Activated naive CD8-positive, alpha-beta T cell treated with anti-CD3 and anti-CD28 coated beads, Interleukin-2, amount 50 U/mL, for 24 hours (primary cell): ENCODE data around the gene POU3F3.

Experiments
- ATAC-seq: fragments of 150-1000 bp; cut with Tn5 transposase; one replicate; pipeline ENCODE4 v1.10.0; 2021
- DNase-seq: peaks from one replicate; pipeline ENCODE4 v3.0.0; 2021
- H3K27ac Mint-ChIP-seq: one replicate; pipeline ENCODE4 v1.8.0; 2021; ENCODE audit warnings: mild to moderate bottlenecking, mixed read lengths
- H3K27me3 Mint-ChIP-seq: one replicate; pipeline ENCODE4 v1.8.0; 2021; ENCODE audit warnings: mixed read lengths
- H3K36me3 Mint-ChIP-seq: one replicate; pipeline ENCODE4 v1.8.0; 2021; ENCODE audit warnings: low read depth, mixed read lengths
- H3K4me1 Mint-ChIP-seq: one replicate; pipeline ENCODE4 v1.8.0; 2021; ENCODE audit warnings: mixed read lengths
- H3K4me3 Mint-ChIP-seq: one replicate; pipeline ENCODE4 v1.8.0; 2021; ENCODE audit warnings: mild to moderate bottlenecking, moderate library complexity, mixed read lengths
- H3K9me3 Mint-ChIP-seq: one replicate; pipeline ENCODE4 v1.8.0; 2021; ENCODE audit warnings: mixed read lengths

POU3F3 gene

GRCh38 chr2:104853534-104854497 is at the start of gene POU3F3:
TSS of gene POU3F3 (plus strand) at chr2:104854115. CDS start at chr2:104855511, 1,396 bp downstream.
- peaks cover 73% of the 10 kb centered on the region for H3K27me3 Mint-ChIP-seq
- ATAC-seq (peak; percentile 81), DNase-seq (peak; percentile 61)
- peaks cover 6% of the 10 kb centered on the region for H3K9me3 Mint-ChIP-seq
- H3K27ac Mint-ChIP-seq: peak within 1 kb of the TSS; percentile 64
- H3K36me3 Mint-ChIP-seq: peaks cover 10% of the 10 kb centered on the region
- peak within 1 kb of the TSS; percentile 81 for H3K4me3 Mint-ChIP-seq
- H3K4me1 Mint-ChIP-seq: peaks cover 36% of the 10 kb centered on the region

GRCh38 chr2:104804148-104804890 is 49.6 kb upstream of the POU3F3 start:
- DNase-seq: no peak
- Mint-ChIP-seq H3K27me3 (no peaks in the 10 kb centered on the region), H3K27ac (no peak overlapping the region), H3K36me3 (no peaks in the 10 kb centered on the region), H3K4me1 (no peaks in the 10 kb centered on the region), H3K4me3 (no peak overlapping the region), H3K9me3 (peaks cover 13% of the 10 kb centered on the region)
- no peak for ATAC-seq

DNA sequence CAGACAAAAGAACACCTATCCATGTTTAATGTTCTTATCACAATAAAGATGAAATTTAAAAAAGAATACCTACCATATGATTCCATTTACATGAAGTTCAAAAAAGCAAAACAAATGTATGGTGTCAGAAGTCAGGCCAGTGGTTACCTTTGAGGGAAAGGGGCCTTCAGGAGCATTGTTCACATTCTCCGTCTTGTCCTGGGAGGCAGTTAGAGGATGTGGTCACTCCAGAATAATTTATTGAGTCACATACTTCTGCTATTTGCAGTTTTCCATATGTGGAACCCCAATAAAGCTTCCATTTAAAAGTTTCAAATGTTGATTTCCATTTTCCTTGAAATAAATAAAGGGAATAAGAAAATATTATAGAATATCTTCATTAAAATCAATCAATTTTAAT is 41.6 kb upstream of the POU3F3 start:
- H3K9me3 Mint-ChIP-seq: no peaks in the 10 kb centered on the region
- no peaks in the 10 kb centered on the region for H3K36me3 Mint-ChIP-seq
- H3K4me3 Mint-ChIP-seq: no peak overlapping the region
- no peak for DNase-seq
- H3K4me1 Mint-ChIP-seq: no peaks in the 10 kb centered on the region
- no peak overlapping the region for H3K27ac Mint-ChIP-seq
- no peak for ATAC-seq
- no peaks in the 10 kb centered on the region for H3K27me3 Mint-ChIP-seq

DNA sequence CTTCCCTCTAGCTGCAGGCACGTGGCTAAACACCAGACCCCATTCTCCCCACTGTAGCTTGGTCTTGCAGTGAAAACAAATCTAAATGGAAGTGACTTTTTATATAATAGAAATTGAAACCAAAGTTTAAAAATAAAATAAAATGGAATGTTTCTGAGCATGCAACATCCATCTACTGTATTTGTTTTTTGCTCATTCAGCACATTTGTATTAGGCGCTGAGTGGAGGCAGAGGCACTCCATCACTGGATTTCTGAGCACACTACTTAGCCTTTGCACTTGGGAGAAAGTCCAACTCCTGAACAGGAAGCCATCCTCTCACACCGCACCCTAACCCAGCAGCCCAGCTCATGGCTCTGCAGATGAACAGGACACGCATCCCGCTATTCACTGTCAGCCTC is 37.8 kb upstream of the POU3F3 start:
- Mint-ChIP-seq H3K27ac (no peak overlapping the region), H3K9me3 (no peaks in the 10 kb centered on the region), H3K4me1 (no peaks in the 10 kb centered on the region), H3K27me3 (peaks cover 8% of the 10 kb centered on the region), H3K4me3 (no peak overlapping the region), H3K36me3 (no peaks in the 10 kb centered on the region)
- DNase-seq (no peak), ATAC-seq (no peak)

DNA sequence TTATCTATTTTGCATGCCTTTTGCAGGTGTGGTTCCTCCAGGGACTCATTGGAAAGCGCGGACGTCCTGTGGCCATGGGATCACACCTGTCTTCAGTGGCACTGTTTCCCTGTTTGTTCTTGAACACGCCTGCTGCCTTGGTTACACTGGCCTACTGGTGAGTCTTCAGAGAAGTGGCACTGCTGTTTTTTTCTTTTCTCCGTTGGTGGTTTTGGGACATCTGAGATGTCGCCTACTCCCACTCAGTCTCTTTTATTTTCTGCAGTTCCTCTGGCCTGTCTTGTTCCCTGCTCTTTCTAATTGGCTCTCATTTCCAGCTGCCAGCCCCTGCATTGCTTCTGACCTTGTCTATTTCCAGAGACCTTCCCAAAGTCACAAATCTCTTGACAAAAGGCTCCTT is 35.7 kb upstream of the POU3F3 start:
- Mint-ChIP-seq H3K27me3 (peaks cover 8% of the 10 kb centered on the region), H3K27ac (no peak overlapping the region)

GRCh38 chr2:104820126-104820525 is 33.8 kb upstream of the POU3F3 start:
- ATAC-seq (no peak), DNase-seq (no peak)
- peaks cover 8% of the 10 kb centered on the region for H3K27me3 Mint-ChIP-seq
- peaks cover 1% of the 10 kb centered on the region for H3K36me3 Mint-ChIP-seq
- H3K9me3 Mint-ChIP-seq: peaks cover 8% of the 10 kb centered on the region
- H3K4me3 Mint-ChIP-seq: no peak overlapping the region
- no peak overlapping the region for H3K27ac Mint-ChIP-seq
- H3K4me1 Mint-ChIP-seq: no peaks in the 10 kb centered on the region

More for the DNA sequence above, 35.7 kb upstream of the POU3F3 start:
- Mint-ChIP-seq H3K4me1 (no peaks in the 10 kb centered on the region), H3K9me3 (no peaks in the 10 kb centered on the region), H3K4me3 (no peak overlapping the region), H3K36me3 (no peaks in the 10 kb centered on the region)
- ATAC-seq (no peak), DNase-seq (no peak)

DNA sequence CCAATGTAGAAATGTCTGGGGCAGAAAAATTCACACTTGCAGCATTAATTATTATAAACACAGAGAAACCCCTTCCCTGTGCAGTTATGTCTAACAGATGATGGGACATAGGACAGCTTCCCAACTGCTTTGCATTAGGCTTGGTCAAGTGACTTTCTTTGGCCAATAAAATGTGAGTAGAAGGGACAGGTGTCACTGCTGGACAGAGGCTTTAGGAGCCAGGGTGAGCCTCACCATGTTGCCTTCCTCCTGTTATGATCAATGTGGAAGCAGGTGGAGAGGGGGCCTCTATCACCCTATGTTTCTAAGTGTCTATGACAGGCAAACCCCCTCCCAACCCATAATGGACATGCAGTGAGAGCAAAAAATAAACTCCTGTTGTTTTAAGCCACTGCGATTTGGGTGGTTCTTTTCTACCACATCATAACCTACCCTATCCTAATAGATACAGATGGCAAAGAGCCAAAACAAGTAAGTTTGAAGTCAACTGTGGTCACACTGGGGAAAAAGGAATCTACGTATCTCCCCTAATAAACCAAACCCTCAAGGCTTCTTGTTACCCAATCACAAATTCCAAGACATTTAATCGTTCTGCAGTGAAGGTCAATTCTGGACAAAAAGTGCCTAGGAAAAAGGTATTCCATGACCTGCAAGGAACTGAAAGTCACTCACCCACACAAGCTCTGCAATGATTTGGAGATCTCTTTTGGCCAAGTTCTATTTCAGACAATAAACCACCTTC is 28.6 kb upstream of the POU3F3 start:
- Mint-ChIP-seq H3K27ac (no peak overlapping the region), H3K27me3 (peaks cover 22% of the 10 kb centered on the region), H3K4me3 (no peak overlapping the region), H3K36me3 (peaks cover 1% of the 10 kb centered on the region), H3K9me3 (peaks cover 8% of the 10 kb centered on the region), H3K4me1 (no peaks in the 10 kb centered on the region)
- ATAC-seq: no peak
- no peak for DNase-seq

DNA sequence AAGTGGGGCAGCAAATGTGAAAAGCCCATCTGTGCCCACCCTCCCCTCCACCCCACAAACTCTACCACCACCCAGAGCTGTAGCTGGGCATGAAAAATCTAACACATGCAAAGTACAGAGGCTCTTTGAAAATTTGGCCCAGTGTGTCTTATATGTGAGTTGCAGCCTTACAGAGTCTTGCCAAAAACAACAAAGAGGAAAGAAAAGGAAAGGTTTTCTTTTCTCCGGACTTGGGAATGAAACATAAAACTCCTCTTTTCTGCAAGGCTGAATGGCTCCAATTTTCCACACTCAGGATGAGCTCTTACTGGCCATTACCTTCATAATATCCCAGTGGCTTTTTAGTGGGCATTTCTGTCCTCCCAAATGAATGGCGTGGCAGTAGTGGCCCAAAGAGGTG is 27.9 kb upstream of the POU3F3 start:
- Mint-ChIP-seq H3K27ac (no peak overlapping the region), H3K4me1 (no peaks in the 10 kb centered on the region), H3K9me3 (peaks cover 8% of the 10 kb centered on the region), H3K27me3 (peaks cover 19% of the 10 kb centered on the region), H3K36me3 (peaks cover 1% of the 10 kb centered on the region), H3K4me3 (no peak overlapping the region)
- ATAC-seq (no peak), DNase-seq (no peak)

GRCh38 chr2:104831742-104832141 is 22.2 kb upstream of the POU3F3 start:
- H3K36me3 Mint-ChIP-seq: no peaks in the 10 kb centered on the region

DNA sequence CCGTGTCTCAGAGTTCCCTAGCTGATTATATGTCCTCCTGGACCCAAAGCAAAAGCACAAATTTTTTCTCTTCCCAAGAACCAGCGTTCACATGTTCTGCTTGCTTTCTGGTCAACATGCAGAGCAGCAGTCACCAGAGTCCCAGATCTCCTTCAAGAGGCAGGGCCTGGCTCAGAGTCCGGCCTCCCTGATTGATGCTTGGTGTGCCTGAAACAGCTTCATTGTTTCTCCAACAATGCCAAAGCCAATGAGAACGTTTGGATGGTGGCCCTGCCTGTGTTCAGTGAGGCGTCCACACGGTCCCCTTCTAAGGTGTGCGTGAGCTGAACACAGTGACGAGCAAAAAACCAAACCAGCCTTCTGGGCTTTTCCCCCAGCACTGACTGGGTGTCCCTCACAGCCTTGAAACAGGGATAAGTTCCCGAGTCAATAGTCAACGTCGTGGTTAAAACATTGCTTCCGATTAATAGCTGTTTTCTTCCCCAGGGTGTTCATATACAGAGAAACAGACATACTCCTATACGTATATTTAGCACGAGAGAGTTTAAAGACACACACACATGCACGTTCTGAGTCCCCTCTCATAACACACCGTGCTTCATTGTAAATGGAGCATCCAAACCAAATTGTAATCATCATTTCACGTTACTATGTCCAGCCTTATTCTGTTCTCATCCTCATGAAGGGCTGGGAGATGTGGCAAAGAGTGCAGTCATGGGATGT is 19.3 kb upstream of the POU3F3 start:
- no peak overlapping the region for H3K27ac Mint-ChIP-seq
- H3K4me1 Mint-ChIP-seq: no peaks in the 10 kb centered on the region
- DNase-seq (no peak), ATAC-seq (no peak)
- no peak overlapping the region for H3K4me3 Mint-ChIP-seq
- no peaks in the 10 kb centered on the region for H3K9me3 Mint-ChIP-seq
- peaks cover 11% of the 10 kb centered on the region for H3K27me3 Mint-ChIP-seq
- H3K36me3 Mint-ChIP-seq: no peaks in the 10 kb centered on the region

More at GRCh38 chr2:104831742-104832141, 22.2 kb upstream of the POU3F3 start:
- H3K27ac Mint-ChIP-seq: no peak overlapping the region
- DNase-seq: no peak
- H3K9me3 Mint-ChIP-seq: no peaks in the 10 kb centered on the region
- ATAC-seq: no peak
- H3K4me3 Mint-ChIP-seq: no peak overlapping the region
- peaks cover 16% of the 10 kb centered on the region for H3K27me3 Mint-ChIP-seq
- H3K4me1 Mint-ChIP-seq: no peaks in the 10 kb centered on the region

DNA sequence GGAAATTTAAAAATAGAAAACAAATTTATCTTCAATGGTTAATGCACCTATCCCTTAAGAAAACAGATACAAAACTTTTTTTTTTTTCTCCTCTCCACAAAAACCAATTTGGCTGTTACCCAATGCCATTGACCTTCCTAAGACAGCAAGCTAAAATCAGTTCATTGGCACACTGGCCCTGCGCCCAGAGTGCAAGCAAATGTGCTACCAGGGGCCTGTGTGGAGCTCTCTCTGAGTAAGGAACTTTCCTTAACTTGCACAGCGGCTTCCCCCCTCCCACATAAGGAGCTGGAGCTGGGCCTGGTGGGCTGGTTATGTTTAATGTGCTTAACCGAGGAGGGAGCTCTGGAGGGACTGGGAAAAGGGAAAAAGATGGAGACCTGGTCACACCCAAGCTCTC is 17.6 kb upstream of the POU3F3 start:
- Mint-ChIP-seq H3K27me3 (peaks cover 20% of the 10 kb centered on the region), H3K4me3 (no peak overlapping the region), H3K4me1 (no peaks in the 10 kb centered on the region), H3K36me3 (no peaks in the 10 kb centered on the region), H3K27ac (no peak overlapping the region), H3K9me3 (no peaks in the 10 kb centered on the region)
- ATAC-seq: no peak
- no peak for DNase-seq

GRCh38 chr2:104836841-104837240 is 17.1 kb upstream of the POU3F3 start:
- Mint-ChIP-seq H3K36me3 (no peaks in the 10 kb centered on the region), H3K27me3 (peaks cover 25% of the 10 kb centered on the region), H3K4me3 (no peak overlapping the region), H3K27ac (no peak overlapping the region), H3K4me1 (no peaks in the 10 kb centered on the region), H3K9me3 (no peaks in the 10 kb centered on the region)
- ATAC-seq: no peak
- DNase-seq: no peak

- no peak for ATAC-seq
- DNase-seq: no peak
- Mint-ChIP-seq H3K9me3 (no peaks in the 10 kb centered on the region), H3K27ac (no peak overlapping the region), H3K4me1 (peaks cover 7% of the 10 kb centered on the region), H3K4me3 (no peak overlapping the region), H3K36me3 (no peaks in the 10 kb centered on the region), H3K27me3 (peaks cover 46% of the 10 kb centered on the region)
These were observed 13.8 kb upstream of the POU3F3 start for GRCh38 chr2:104840156-104840555.
